Measurements from ENCODE around the gene DIO3.
"Not testable (repeated sequence)": the region's sequence is repeated elsewhere in the genome, so short reads cannot be mapped to it uniquely, and the experiment has no call there.

The DIO3 gene

DNA sequence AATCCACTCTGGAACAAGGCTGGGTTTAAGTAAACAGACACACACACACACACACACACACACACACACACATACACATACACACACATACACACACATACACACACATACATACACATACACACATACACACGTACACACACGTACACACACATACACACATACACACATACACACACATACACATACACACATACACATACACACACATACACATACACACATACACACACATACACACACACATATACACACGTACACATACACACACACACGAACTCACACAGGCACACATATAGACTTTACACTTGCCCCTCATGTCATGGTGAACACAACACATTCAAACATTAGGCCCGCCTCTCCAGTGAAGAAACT lies 5.6 kb upstream of the DIO3 start:
- H3K36me3 ChIP-seq (ENCODE audit: control insufficient read depth in 4 of 4, insufficient read depth in 4 of 4, low read length in 3 of 4); H3K4me3 ChIP-seq (ENCODE audit: control insufficient read depth in 1 of 7, extremely low read depth in 1 of 7, insufficient read depth in 4 of 7, low read depth in 2 of 7, low read length in 6 of 7); DNase-seq; H3K27ac ChIP-seq (ENCODE audit: insufficient read depth in 1 of 2, low read depth in 1 of 2, low read length in 2 of 2, poor library complexity in 1 of 2, severe bottlenecking in 2 of 2); CTCF ChIA-PET; H3K4me1 ChIP-seq (ENCODE audit: control extremely low read depth in 1 of 4, control insufficient read depth in 4 of 4, insufficient read depth in 4 of 4, low read length in 3 of 4); H3K9me3 ChIP-seq (ENCODE audit: control extremely low read depth in 1 of 5, control insufficient read depth in 4 of 5, insufficient read depth in 2 of 5, low read depth in 1 of 5, low read length in 4 of 5); POLR2A ChIA-PET: not testable (repeated sequence)
- WGBS (ENCODE audit: insufficient coverage) = 88% methylated on average over 4 of the region's 5 CpGs
- peaks cover 0 to 48% (median 12%) of the 10 kb centered on the region in 5 experiments for H3K27me3 ChIP-seq (replicated peaks in 2 of 5; ENCODE audit: control insufficient read depth in 4 of 5, insufficient read depth in 5 of 5, low read length in 4 of 5)

DNA sequence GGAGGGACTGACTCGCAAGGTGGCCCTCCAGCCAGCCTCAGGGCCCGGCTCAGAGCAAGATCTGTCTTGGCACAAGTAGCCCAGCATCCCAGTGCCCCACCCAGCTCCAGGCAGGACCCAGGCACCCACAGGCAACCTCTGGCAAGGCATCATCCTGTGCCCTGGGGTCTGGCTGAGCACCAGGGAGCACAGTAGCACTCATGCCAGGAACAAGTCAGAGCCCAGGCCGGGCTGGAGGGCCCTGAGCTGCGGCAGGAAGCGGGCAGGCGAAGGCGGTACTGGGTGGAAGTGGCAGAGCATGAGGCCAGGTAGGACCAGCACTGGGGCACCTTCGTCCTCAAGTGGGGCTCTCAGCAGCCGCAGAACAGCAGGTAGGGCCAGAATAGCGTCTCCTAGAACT lies 5.2 kb upstream of the DIO3 start:
- Histone ChIP-seq H3K27me3 (replicated peaks in 2 of 5; ENCODE audit: control insufficient read depth in 4 of 5, insufficient read depth in 5 of 5, low read length in 4 of 5) (peaks cover 0 to 50% (median 12%) of the 10 kb centered on the region in 5 experiments), H3K36me3 (ENCODE audit: control insufficient read depth in 4 of 4, insufficient read depth in 4 of 4, low read length in 3 of 4) (no peaks in the 10 kb centered on the region), H3K9me3 (ENCODE audit: control extremely low read depth in 1 of 5, control insufficient read depth in 4 of 5, insufficient read depth in 2 of 5, low read depth in 1 of 5, low read length in 4 of 5) (peaks cover 0 to 1% (median 0%) of the 10 kb centered on the region in 5 experiments), H3K27ac (ENCODE audit: insufficient read depth in 1 of 2, low read depth in 1 of 2, low read length in 2 of 2, poor library complexity in 1 of 2, severe bottlenecking in 2 of 2) (no peak overlapping the region), H3K4me1 (ENCODE audit: control extremely low read depth in 1 of 4, control insufficient read depth in 4 of 4, insufficient read depth in 4 of 4, low read length in 3 of 4) (peaks cover 0 to 8% (median 4%) of the 10 kb centered on the region in 4 experiments), H3K4me3 (ENCODE audit: control insufficient read depth in 1 of 7, extremely low read depth in 1 of 7, insufficient read depth in 4 of 7, low read depth in 2 of 7, low read length in 6 of 7) (no peak overlapping the region)
- ChIA-PET CTCF (no interaction called here), POLR2A (no interaction called here)
- no peak for DNase-seq
- WGBS (ENCODE audit: insufficient coverage) = 93% methylated on average over 9 of the region's 10 CpGs

DNA sequence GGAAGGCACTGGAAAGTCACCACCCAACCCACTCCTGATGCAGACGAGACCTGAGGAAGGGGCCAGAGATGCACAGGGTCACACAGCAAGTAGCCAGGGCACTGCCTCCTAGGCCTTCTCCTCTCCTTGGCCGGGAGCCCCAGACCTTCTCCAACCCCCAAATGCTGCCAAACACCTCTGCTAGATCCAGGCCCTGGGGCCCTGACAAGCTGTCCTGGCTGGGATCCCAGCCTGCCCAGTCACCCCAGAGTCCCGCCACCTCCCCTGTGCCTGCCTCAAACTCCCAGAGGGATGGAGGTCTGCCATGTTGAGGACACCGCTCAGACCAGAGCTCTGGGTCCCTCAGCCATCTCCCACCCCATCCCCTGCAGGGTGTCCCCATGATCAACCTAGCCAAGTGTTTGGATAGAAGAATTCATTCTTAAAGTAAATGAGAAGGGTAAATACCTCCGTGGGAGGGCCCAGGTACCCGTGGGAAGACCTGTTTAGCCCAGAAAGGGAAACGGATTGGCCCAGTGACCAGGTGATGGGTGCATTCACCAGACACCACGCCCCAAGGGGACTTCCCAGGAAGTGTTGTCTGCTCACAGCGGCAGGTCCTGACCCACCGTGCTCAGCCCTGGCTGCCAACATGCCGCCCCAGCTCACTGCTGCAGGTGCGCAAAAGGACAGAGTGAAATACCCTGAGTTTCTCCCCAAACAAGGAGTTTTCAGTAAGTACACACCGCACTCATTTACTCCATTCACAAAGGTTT lies 4.6 kb upstream of the DIO3 start:
- Histone ChIP-seq H3K9me3 (ENCODE audit: control extremely low read depth in 1 of 5, control insufficient read depth in 4 of 5, insufficient read depth in 2 of 5, low read depth in 1 of 5, low read length in 4 of 5) (peaks cover 0 to 8% (median 6%) of the 10 kb centered on the region in 5 experiments), H3K4me1 (ENCODE audit: control extremely low read depth in 1 of 4, control insufficient read depth in 4 of 4, insufficient read depth in 4 of 4, low read length in 3 of 4) (peaks cover 0 to 8% (median 4%) of the 10 kb centered on the region in 4 experiments), H3K4me3 (ENCODE audit: control insufficient read depth in 1 of 7, extremely low read depth in 1 of 7, insufficient read depth in 4 of 7, low read depth in 2 of 7, low read length in 6 of 7) (no peak overlapping the region), H3K36me3 (ENCODE audit: control insufficient read depth in 4 of 4, insufficient read depth in 4 of 4, low read length in 3 of 4) (peaks cover 0 to 5% (median 0%) of the 10 kb centered on the region in 4 experiments), H3K27ac (ENCODE audit: insufficient read depth in 1 of 2, low read depth in 1 of 2, low read length in 2 of 2, poor library complexity in 1 of 2, severe bottlenecking in 2 of 2) (no peak overlapping the region), H3K27me3 (replicated peaks in 2 of 5; ENCODE audit: control insufficient read depth in 4 of 5, insufficient read depth in 5 of 5, low read length in 4 of 5) (peaks cover 0 to 56% (median 14%) of the 10 kb centered on the region in 5 experiments)
- WGBS (ENCODE audit: insufficient coverage) = 94% methylated on average over 8 of the region's 13 CpGs
- ChIA-PET POLR2A (no interaction called here), CTCF (no interaction called here)
- no peak for DNase-seq

DNA sequence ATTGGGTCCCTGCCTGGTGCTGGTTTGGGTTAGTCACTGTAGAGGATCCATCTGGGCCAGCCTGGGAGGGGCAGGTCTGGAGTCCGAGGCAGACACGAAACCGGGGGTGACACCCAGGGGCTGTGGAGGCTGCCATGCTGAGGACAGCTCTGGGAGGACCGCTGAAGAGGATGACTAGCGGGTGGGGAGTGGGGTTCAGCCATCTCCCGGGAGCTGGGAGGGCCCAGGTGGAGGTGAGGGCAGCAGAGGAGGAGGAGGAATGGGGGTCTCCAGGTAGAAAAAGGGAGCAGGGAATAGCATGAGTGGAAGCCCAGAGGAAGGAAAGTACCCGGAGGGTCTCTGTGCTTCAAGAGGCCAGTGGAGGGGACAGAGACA lies 4.0 kb upstream of the DIO3 start:
- no peak for DNase-seq
- Histone ChIP-seq H3K27me3 (replicated peaks in 2 of 5; ENCODE audit: control insufficient read depth in 4 of 5, insufficient read depth in 5 of 5, low read length in 4 of 5) (peaks cover 0 to 62% (median 20%) of the 10 kb centered on the region in 5 experiments), H3K4me3 (ENCODE audit: control insufficient read depth in 1 of 7, extremely low read depth in 1 of 7, insufficient read depth in 4 of 7, low read depth in 2 of 7, low read length in 6 of 7) (no peak overlapping the region), H3K9me3 (ENCODE audit: control extremely low read depth in 1 of 5, control insufficient read depth in 4 of 5, insufficient read depth in 2 of 5, low read depth in 1 of 5, low read length in 4 of 5) (peaks cover 0 to 13% (median 11%) of the 10 kb centered on the region in 5 experiments), H3K27ac (ENCODE audit: insufficient read depth in 1 of 2, low read depth in 1 of 2, low read length in 2 of 2, poor library complexity in 1 of 2, severe bottlenecking in 2 of 2) (no peak overlapping the region), H3K4me1 (ENCODE audit: control extremely low read depth in 1 of 4, control insufficient read depth in 4 of 4, insufficient read depth in 4 of 4, low read length in 3 of 4) (peaks cover 0 to 9% (median 4%) of the 10 kb centered on the region in 4 experiments), H3K36me3 (ENCODE audit: control insufficient read depth in 4 of 4, insufficient read depth in 4 of 4, low read length in 3 of 4) (peaks cover 0 to 9% (median 0%) of the 10 kb centered on the region in 4 experiments)
- WGBS (ENCODE audit: insufficient coverage) = 87% methylated on average over 7 of the region's 7 CpGs
- ChIA-PET POLR2A (interaction anchor here (0.6 kb wide), 1 partner anchor 656 kb away, joined by 3 read pairs; no protein-coding TSS in a partner anchor), CTCF (no interaction called here)

DNA sequence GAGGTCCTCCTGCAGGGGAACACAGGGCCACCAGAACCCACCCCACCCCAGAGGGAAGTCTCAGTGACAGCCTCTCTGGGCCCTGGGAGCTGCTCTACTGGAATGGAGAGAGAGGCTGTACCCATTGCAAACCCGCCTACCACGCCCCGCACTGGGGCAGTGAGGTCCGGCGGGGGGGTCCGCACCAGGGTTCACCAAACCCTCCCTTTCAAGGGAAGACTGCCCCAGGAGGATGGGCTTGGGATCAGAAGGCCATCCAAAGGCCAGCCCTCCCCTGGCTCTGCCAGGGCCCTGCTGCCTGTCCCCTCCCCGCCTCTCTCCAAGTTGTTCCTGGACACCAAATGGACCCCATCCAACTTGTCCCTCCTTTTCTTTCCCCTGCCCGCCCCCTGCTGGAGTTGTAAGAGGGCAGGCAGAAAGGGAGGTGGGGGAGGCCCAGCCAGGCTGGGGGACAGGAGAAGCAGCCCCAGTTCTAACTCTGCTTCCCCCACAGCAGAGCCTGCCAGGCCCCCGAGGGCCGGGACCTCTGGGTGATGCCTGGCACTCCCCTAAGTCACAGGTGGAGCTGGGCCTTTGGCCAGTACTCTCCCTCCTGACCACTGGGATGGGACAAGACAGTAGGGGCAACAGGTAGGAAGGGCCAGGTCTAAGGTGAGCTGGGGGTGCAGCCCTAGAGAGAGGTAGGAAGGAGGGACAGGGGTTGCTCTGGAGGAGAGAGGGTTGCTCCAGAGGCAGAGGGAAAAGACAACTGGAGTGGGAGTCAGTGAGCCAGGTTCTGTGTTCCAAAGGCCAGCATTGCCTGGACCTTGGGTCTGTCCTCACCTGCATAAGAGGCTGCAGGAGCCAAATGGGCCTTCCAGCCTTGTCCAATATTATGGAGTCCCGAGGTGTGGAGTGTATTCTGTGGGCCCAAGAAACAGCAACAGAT lies 3.2 kb upstream of the DIO3 start:
- Histone ChIP-seq H3K36me3 (ENCODE audit: control insufficient read depth in 4 of 4, insufficient read depth in 4 of 4, low read length in 3 of 4) (peaks cover 0 to 9% (median 0%) of the 10 kb centered on the region in 4 experiments), H3K4me1 (ENCODE audit: control extremely low read depth in 1 of 4, control insufficient read depth in 4 of 4, insufficient read depth in 4 of 4, low read length in 3 of 4) (peaks cover 0 to 12% (median 5%) of the 10 kb centered on the region in 4 experiments), H3K9me3 (ENCODE audit: control extremely low read depth in 1 of 5, control insufficient read depth in 4 of 5, insufficient read depth in 2 of 5, low read depth in 1 of 5, low read length in 4 of 5) (peaks cover 0 to 20% (median 17%) of the 10 kb centered on the region in 5 experiments), H3K27me3 (replicated peaks in 2 of 5; ENCODE audit: control insufficient read depth in 4 of 5, insufficient read depth in 5 of 5, low read length in 4 of 5) (peaks cover 0 to 70% (median 26%) of the 10 kb centered on the region in 5 experiments), H3K4me3 (ENCODE audit: control insufficient read depth in 1 of 7, extremely low read depth in 1 of 7, insufficient read depth in 4 of 7, low read depth in 2 of 7, low read length in 6 of 7) (no peak overlapping the region), H3K27ac (ENCODE audit: insufficient read depth in 1 of 2, low read depth in 1 of 2, low read length in 2 of 2, poor library complexity in 1 of 2, severe bottlenecking in 2 of 2) (no peak overlapping the region)
- POLR2A ChIA-PET = interaction anchor here (0.6 kb wide), 1 partner anchor 657 kb away, joined by 3 read pairs; no protein-coding TSS in a partner anchor
- 98% methylated on average over 9 of the region's 11 CpGs for WGBS (ENCODE audit: insufficient coverage)
- CTCF ChIA-PET = no interaction called here
- DNase-seq = no peak

DNA sequence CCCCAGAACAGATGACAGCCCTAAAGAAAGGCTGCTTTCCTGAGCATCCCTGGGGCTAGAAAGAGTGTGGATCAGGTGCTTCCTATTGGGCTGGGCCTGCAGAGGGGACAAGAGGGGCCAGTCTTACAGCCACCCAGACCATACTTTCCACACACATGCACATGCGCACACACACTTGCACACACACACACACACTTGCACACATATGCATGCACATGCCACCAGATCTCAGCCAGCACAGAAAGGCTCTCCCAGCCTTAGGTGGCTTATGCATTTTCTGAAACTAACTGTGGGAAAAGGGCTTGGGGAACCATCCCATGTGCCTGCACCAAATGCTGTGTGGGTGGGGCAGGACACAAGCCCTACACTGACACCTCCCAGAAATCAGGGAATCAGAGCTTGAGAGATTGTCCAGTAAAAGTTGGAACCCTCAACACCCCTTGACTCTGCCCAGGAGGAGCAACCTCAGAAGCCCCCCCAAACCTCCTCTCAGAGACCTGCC lies 2.5 kb upstream of the DIO3 start:
- Histone ChIP-seq H3K27ac (ENCODE audit: insufficient read depth in 1 of 2, low read depth in 1 of 2, low read length in 2 of 2, poor library complexity in 1 of 2, severe bottlenecking in 2 of 2) (no peak overlapping the region), H3K4me1 (ENCODE audit: control extremely low read depth in 1 of 4, control insufficient read depth in 4 of 4, insufficient read depth in 4 of 4, low read length in 3 of 4) (peaks cover 0 to 15% (median 7%) of the 10 kb centered on the region in 4 experiments), H3K27me3 (replicated peaks in 2 of 5; ENCODE audit: control insufficient read depth in 4 of 5, insufficient read depth in 5 of 5, low read length in 4 of 5) (peaks cover 0 to 77% (median 30%) of the 10 kb centered on the region in 5 experiments), H3K36me3 (ENCODE audit: control insufficient read depth in 4 of 4, insufficient read depth in 4 of 4, low read length in 3 of 4) (peaks cover 0 to 9% (median 0%) of the 10 kb centered on the region in 4 experiments), H3K9me3 (ENCODE audit: control extremely low read depth in 1 of 5, control insufficient read depth in 4 of 5, insufficient read depth in 2 of 5, low read depth in 1 of 5, low read length in 4 of 5) (peaks cover 0 to 21% (median 17%) of the 10 kb centered on the region in 5 experiments), H3K4me3 (ENCODE audit: control insufficient read depth in 1 of 7, extremely low read depth in 1 of 7, insufficient read depth in 4 of 7, low read depth in 2 of 7, low read length in 6 of 7) (no peak overlapping the region)
- DNase-seq = no peak
- POLR2A ChIA-PET = no interaction called here
- CTCF ChIA-PET = no interaction called here
- 100% methylated on average over 1 of the region's 1 CpG for WGBS (ENCODE audit: insufficient coverage)

Data from common myeloid progenitor, CD34-positive (primary cell).